T-helper 1 cell treated with Interleukin-12 subunit alpha and Interleukin-12 subunit beta and Interleukin-4 antibody, amounts not matched to agents 30 ng/mL and 1 ng/mL, for 36 hours (primary cell): ENCODE measurements around the gene DACH2. TPM values are rescaled to one million over a fixed set of nuclear protein-coding genes. Genes with fewer than 3 reads are reported as not detected.

Experiments used
- intact Hi-C: fragments of 100-400 bp; cut with micrococcal nuclease; formaldehyde crosslinking; loops from one replicate; pipeline ENCODE4 v1.15.1; 2024
- total RNA-seq: library from RNA; stranded (reverse); gene quantifications from 2 replicates; pipeline ENCODE4 v1.2.3, GENCODE V29; 2022

The DACH2 gene
- total RNA-seq, 1 donor from 2014 or later = not detected

DNA sequence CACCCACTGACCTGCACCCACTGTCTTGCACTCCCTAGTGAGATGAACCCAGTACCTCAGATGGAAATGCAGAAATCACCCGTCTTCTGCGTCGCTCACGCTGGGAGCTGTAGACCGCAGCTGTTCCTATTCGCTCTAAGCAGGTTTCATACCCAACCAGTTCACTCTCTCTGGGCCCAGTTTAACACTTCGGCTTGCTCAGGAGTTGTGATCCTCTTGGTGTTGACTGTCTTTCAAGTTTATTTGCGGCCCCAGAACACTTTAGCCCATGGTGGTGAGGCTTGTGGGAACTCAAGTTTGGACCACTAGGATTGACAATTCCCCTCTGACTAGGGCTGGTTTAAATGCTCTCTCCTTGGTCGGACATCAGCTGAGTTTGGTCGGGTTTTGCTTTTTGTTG, 147.0 kb downstream of the DACH2 start:
- intact Hi-C loops = no loop called here

DNA sequence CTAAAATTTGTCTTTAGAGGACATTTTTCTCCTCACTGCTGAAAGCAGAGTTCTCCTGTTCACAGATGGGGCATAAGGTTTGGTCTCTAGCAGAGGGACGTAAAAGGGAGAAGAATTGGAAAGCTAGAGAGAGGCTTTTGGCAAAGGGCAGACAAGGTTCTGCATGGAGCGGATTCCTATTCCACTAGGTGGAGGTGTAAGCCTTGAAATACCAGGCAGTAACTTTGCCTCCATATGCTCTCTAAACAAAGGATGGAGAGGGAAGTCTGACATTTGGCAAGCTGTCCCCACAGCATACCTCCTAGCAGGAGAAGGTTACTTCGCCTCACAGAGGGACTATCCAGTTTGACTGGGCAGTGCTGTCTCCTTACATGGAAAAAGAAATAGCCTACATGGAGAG, 174.7 kb downstream of the DACH2 start:
- intact Hi-C loops = no loop called here

DNA sequence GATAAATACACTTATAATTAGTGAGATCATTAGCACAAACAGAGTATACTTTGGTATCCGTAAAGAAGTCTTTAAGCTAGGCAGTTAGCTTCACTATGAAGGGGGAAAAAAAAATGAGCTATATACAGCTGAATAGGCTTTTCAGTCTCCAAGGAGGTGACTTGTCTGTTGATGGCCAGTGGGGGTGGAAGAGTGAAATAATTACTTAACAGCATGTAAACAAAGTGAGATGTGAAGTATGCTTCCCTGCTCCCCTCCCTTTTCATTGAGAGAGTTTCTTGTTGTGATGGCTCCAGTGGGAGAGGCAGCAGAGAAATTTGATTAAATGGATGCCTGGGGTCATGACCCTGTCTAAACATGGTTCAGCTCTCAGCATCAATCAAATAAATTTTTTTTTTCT, 180.9 kb downstream of the DACH2 start:
- intact Hi-C loops = no loop called here

DNA sequence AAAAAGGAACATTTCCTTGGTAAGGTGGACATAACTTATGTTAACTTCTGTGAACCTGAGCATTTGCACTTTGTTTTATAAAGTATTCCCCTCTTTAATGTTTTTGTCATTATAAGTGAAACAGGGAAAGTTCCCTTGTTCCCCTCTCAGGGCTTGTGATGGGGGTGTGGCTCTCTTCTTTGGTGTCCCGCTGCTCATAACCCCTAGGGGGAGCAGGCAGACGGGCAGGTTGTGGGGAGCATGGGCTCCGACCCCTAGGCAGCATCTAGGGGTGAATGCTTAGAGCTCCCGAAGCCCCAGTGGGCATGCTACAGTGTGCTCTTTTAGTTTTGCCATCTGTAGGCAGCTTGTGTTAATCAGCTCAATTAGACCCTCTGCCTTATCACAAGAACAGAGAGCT, 200.4 kb downstream of the DACH2 start:
- intact Hi-C loops = no loop called here

DNA sequence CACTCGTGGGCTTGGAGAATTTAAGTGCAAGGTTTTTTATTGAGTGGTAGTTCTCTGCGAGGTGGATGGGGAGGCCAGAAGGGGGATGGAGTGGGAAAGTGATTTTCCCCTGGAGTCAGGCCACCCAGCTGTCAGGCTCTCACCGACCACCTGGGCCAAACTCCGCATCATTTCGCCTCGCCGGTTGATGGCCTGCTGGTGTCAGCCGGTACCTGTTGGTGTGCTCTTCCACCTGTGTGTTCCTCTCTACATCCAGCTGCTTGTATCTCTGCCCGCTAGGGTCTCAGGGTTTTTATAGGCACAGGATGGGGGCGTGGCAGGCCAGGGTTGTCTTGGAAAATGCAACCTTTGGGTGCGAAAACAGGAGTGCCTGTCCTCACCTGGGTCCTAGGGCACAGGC, 200.9 kb downstream of the DACH2 start:
- intact Hi-C loops = no loop called here

DNA sequence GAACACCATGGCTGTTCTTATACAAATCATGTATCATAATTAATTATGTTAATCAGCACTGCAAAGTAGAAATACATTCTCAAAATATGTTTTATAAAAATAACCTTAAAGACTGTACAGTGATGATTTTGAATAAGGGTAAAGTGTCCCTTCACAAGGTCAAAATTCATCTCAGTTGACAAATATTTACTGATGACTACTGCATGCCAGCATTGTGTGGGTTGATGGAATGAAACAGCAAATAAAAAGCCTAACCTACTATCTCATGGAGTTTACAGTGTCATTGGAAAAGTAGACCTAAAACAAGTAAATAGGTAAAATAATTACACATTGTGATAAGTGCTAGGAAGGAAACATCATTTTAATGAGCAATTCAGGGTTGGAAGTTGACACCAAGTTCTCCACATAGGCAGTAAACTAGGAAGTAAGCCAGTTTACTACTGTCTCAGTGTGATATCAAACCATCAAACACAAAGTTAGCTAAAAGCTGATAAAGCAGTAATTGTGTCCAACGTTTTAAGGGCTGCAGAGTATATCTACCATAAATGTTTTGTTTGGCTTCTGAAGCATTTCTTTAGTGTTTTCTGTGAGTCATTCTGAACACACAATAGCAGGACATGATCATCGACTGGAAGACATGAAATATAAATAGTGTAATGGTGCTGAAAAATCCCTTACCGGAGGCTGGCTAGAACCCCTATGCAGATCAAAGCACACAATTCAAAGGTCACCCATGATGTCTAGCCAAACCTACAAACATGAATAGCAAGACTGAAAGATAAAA, 221.8 kb downstream of the DACH2 start:
- intact Hi-C loops = no loop called here

DNA sequence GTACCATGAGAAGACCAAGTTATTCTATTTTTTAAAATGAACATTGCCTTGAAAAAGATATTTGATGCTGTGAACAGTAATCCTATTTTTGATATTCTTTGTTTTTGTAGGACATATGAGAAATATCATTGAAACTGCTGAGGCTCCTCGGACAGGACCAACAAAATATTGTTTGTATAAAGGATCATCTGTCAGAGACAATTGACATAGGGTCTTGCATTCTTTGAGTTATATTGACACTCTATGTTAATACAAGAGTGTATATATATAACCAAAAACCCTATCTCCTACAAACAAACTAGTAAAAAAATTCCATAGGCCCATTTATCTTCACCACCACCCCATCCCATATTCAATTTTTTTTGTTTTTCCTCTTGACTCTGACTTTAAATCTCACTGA, 222.7 kb downstream of the DACH2 start:
- intact Hi-C loops = no loop called here

DNA sequence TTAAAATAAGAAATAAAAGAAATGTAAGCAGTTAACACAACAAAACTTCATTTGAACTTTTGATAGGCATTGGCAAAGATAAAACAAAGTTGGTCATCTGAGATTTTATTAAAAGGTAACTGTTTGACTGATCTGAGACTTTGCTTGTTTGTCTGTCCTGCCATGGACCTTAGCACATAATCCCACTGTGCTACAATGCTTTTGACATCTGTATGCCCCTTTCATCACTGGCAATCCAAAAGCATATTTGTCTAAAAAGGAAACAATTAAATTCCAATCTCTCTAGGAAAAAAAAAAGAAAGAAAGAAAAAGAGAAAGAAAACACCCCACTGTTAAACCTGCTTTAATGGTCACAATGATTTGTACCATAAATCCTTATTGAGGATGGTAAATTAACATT, 231.0 kb downstream of the DACH2 start:
- intact Hi-C loops = no loop called here

DNA sequence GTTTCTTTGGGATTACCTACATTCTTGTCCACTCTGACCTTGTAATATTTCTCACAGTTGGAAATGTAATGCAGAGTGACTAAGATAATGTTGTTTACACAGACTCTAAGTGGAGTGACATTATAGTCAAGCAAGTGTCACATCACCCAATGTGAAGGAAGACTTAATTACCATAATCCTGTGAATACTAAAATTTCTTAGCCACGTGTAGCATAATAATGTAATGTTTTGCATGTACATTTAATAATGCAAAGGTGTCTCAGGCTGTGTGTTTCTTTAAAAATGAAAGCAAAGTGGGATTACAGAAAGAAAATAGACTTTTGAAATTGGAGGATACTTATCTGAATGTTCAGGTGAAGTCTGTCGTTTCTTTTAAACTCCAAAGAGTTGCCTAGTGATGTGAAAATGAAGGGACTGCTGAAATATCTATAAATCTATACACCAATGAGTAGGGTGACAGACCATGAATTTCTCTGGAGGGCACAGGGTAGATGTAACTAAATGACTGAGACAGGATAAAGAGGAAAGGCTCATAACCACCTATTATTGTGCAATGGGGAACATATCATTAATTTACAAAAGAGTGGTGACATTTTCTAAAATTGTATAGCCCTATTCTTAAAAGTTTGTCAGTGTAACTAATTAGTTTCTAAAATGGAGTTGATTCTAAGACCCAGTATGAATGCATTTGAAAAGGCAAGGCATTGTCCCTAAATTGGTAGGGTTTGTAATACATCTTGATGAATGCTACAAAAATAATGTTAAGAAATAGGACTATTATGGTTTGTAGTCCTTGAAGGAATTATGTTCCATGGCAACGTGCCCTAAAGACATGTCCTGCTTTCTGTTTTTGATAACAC, 235.7 kb downstream of the DACH2 start:
- intact Hi-C loops = no loop called here

DNA sequence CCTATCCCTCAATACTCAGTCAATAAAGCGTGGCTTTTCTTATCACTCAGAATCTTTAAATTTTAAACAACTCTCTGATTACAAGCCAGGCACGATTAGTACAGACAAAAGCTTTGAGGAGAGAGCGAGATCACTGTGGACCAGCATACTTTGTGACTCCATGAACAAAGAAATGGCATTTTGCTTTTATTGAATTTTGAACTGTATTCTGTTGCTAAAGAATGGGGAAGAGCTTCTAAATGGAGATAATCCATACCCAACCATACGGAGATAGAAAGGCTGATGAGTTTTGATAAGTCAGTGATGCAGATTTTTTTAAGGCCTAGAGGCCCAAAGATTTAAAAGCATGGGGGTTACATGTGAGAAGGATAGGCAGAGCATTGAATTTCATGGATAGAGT, 259.1 kb downstream of the DACH2 start:
- intact Hi-C loops = no loop called here

DNA sequence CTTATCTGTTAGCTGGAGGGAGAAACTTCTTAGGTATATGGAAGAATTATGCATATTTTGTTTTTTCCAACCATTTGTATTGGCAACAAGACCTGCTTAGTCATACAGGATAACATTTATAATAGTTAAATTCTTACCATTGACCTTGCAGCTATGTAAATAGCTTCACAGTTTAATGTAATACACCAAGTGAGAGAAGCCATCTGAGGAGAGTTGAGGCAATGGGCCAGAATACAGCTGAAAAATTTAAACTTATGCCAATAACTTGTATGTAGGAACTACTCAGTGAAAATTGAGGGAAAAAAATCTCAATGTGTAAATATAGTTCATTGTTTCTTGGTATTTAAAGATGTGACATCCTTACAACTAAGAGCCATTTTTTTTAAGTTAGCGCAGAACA, 273.5 kb downstream of the DACH2 start:
- intact Hi-C loops = no loop called here

DNA sequence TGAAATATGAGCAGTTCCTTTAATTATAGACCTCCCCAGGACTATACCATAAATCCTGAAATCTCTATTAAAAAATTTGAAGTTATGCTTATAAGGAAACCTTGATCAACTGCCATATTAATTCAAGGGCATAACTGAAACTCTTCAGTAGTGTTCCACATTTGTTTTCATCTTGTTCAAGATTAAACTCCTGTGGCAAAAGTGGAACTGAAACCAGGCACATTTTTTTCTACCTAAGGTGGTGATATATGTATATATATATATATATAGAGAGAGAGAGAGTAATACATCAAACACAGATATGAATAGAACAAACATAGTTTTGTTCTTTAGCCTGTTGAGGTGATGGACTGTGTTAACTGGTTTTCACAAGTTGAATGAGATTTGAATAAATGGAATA, 287.9 kb downstream of the DACH2 start:
- intact Hi-C loops = no loop called here

DNA sequence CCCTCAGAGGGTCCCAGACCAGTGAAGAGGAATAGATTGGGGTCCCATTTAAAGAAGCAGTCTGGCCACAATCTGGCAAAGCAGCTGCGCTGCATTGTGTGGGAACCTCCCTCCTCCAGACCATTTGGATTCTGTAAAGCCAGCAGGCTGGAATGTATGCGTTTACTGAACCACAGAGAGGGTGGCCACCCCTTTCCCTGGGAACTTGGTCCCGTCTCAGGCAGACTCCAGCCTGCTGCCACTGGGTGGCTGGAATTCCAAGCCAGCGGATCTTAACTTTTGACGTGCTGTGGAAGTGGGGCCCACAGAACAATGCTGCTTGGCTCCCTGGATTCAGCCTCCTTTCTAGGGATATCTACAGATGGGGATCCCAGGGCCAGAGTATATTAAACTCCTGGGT, 307.2 kb downstream of the DACH2 start:
- intact Hi-C loops = no loop called here

DNA sequence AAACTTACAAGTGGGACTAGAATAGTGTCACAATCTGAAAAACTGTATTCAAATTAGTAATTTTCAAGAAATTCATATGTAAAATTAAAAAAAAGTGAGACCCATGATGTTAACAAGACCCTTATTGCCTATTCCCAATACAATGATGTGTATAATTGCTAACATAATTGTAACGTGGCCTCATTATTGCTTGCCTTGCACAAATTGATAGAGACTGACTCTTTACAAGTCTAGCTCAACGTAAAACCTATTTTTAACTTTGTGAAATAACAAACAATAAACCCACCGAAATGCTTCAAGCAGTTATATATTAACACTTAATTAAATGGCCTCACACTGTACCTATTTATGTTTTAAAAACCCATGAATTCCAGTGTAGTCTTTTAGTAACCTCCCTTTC, 312.5 kb downstream of the DACH2 start:
- intact Hi-C loops = no loop called here

DNA sequence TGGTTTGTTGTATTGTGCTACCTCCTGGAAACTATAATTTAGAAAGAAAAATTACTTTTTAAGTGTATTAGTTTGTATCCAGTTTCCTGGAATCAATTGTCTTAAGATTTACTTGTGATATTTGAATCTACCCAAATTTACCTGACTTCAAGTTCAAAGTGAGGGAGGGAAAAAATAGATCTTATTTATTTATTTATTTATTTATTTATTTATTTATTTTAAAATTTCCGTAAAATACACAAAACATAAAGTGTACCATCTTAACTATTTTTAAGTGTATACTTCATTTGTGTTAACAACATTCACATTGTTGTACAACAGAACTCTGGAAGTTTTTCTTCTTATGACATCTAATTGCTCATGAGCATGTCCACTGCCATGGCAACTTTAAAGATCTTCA, 356.0 kb downstream of the DACH2 start:
- intact Hi-C loops = no loop called here

DNA sequence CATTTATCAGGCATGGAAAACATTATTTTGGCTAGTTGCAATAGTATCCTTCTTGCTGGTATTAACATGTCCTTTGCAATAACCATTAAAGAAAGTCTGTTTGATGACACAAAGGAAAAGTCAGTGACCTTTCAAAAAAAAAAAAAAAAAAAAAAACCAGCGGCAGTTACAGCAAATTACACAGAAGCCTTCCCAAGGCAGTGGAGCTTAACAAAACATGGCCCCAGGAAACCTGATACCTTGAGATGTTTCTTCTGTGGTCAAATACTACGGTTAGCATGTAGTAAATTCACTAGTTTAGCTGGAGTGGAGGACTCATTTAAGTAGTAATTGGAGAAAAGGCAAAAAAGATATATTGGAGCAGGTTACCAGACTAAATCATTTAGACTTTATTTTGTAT, 359.1 kb downstream of the DACH2 start:
- intact Hi-C loops = no loop called here

DNA sequence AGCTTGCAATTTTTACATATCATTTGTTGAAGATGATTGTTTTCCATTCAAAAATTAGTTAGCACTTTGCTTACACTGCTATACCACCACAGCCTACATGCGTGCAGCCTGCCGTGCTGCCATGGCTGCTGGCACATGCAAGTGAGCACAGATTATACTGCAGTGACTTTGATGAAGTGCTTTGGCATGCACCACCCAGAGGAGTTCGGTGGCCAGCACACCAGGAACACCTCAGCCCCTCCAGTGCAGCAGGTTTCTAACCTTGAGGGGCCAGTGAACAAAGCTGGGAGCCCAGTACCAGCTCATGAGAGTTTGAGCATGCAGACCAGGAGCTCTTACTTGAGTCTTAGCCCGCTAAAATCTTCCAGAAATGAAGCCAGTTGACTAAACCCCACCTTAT, 431.5 kb downstream of the DACH2 start:
- intact Hi-C loops = no loop called here

DNA sequence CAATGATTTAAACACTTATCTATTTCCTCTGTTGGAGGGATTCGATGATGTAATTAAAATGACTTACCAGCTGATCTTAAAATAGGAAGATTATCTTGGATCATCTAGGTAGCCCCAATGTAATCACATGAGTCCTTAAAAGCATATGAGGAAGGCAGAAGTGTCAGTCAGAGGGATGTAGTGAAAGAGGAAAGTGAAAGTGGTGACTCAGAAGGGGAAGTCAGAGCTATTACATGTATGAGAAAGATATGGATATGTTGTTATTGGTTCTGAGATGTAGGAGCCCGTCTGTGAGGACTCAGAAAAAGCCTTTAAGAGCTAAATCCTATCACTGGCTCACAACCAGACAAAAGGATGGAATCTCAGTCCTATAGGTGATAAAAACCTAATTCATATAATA, 456.4 kb downstream of the DACH2 start:
- intact Hi-C loops = no loop called here

DNA sequence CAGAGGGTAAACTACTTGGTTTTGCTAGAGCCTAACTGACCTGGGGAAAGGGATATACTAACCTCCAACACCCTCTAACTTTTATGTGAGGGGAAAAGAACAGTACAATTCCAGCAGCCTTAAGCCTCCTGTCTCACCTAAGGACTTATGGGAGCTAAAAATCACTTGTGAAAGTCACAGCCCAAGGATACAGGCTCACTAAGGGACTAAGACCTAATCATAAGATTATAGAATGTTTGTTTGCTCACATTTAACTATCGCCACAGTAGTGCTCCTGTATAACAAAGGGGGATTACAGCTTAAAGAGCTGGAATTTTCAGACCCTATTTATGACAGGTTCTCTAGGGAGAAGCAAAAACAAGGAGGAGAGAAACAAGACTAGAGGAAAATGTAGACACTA, 548.7 kb downstream of the DACH2 start:
- intact Hi-C loops = no loop called here

DNA sequence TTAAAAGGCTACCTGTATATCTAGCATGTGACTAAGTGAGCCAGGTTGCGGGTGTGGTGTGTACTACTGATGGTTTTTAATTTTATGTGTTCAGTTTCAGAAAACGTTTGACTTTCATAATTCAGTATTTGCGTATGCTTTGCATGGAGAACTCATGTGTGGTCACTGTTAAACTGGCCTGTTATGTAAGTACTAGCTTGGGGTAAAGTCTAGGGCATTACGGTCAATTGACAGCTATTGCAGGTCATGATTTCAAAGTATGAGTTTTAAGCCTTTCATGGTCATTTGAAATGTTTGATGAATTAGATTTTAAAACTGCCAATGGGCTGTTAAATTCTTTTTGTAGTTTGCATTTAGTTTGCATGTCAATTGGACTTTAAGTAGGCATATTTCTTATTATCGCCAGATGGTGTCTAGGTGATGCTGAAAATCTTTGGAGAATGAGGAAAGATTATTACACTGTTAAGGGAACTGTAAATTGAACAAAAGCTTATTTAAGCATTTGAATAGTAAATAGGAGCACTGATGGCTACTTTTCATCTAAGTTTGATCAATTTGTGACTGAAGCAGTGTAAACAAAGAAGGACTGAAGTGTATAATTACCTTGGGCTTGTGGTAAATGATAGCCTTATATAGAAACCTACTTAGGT, 563.4 kb downstream of the DACH2 start:
- intact Hi-C loops = no loop called here

DNA sequence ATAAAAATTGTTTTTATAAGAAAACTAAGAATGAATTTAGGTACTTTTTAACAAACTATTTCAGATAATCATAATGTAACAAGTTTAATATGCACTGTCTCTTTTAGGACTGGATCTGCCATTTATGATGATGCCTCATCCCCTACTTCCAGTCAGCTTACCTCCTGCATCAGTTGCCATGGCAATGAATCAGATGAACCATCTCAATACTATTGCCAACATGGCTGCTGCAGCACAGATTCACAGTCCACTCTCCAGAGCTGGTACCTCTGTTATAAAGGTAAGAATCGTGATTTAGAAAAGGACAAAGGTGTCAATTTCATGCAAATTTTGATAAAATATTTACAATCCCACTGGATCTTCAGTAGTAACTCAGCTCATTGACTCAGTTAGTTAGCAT, 566.2 kb downstream of the DACH2 start:
- intact Hi-C loops = no loop called here

DNA sequence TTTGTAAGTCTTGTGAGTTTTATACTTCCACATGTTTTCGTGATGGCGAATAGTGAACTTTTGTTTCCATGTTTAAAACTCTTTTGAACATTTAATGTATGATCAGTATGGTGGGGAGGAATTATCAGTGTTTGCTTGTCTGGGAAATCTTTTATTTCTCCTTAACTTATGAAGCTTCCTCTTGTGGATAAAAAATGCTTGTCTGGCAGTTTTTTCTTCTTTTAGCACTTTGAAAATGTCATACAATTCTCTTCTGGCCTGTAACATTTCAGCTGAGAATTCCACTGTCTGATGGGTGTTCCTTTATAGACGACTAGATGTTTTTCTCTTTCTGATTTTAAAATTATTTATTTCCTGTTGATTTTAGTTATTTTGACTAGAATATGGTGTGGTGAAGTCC, 576.0 kb downstream of the DACH2 start:
- intact Hi-C loops = no loop called here
